KOPT-K1 (cell line): ENCODE measurements around the gene ZNF497.
"Not testable (repeated sequence)": the region's sequence is repeated elsewhere in the genome, so short reads cannot be mapped to it uniquely, and the experiment has no call there.

Experiments
- H3K27ac ChIP-seq: fragments of 200-600 bp; sonication (generic); 2 replicates; pipeline ENCODE4 v1.5.1; 2016; ENCODE audit warnings: antibody characterized with exemption, mild to moderate bottlenecking, low read depth, low read length; ENCODE audit not compliant: poor library complexity, severe bottlenecking
- H3K36me3 ChIP-seq: fragments of 200-600 bp; sonication (generic); 2 replicates; pipeline ENCODE4 v1.5.1; 2017; ENCODE audit warnings: antibody characterized with exemption, mild to moderate bottlenecking, low read length, moderate library complexity; ENCODE audit not compliant: insufficient read depth
- H3K9me3 ChIP-seq: fragments of 200-600 bp; sonication (generic); 2 replicates; pipeline ENCODE4 v1.5.1; 2017; ENCODE audit warnings: antibody characterized with exemption, low read length, mild to moderate bottlenecking; ENCODE audit not compliant: insufficient read depth, poor library complexity, severe bottlenecking

Gene ZNF497

GRCh38 chr19:58362272-58362994, at the start of gene ZNF497:
Gene ZNF497, minus strand, starts transcription at chr19:58362751. Its CDS starts 5,116 bp downstream, at chr19:58357635.
- Histone ChIP-seq H3K27ac (peak within 1 kb of the TSS; percentile 75), H3K36me3 (no peaks in the 10 kb centered on the region)

GRCh38 chr19:58409010-58409790, 46.6 kb upstream of the ZNF497 start:
- no peaks in the 10 kb centered on the region for H3K9me3 ChIP-seq
- no peaks in the 10 kb centered on the region for H3K36me3 ChIP-seq
- H3K27ac ChIP-seq = peak overlapping the region; percentile 78

More at GRCh38 chr19:58362272-58362994, at the start of gene ZNF497:
- H3K9me3 ChIP-seq = no peaks in the 10 kb centered on the region

- Histone ChIP-seq H3K27ac (peak within 1 kb of the TSS; percentile 78), H3K9me3 (no peaks in the 10 kb centered on the region), H3K36me3 (no peaks in the 10 kb centered on the region)
These were observed 45.8 kb upstream of the ZNF497 start, which contains the start of gene ZNF584 for GRCh38 chr19:58408152-58409009. Gene ZNF584, plus strand, starts transcription at chr19:58408649. Its CDS starts 499 bp downstream, at chr19:58409148.

GRCh38 chr19:58407658-58408151, 45.2 kb upstream of the ZNF497 start:
- peak overlapping the region; percentile 78 for H3K27ac ChIP-seq
- H3K9me3 ChIP-seq = no peaks in the 10 kb centered on the region
- H3K36me3 ChIP-seq = no peaks in the 10 kb centered on the region

- Histone ChIP-seq H3K27ac (peak overlapping the region; percentile 78), H3K36me3 (no peaks in the 10 kb centered on the region), H3K9me3 (no peaks in the 10 kb centered on the region)
These were observed 44.5 kb upstream of the ZNF497 start for GRCh38 chr19:58406818-58407657.

GRCh38 chr19:58403920-58404478, 41.4 kb upstream of the ZNF497 start:
- H3K9me3 ChIP-seq, H3K27ac ChIP-seq, H3K36me3 ChIP-seq: not testable (repeated sequence)

GRCh38 chr19:58401840-58402421, 39.4 kb upstream of the ZNF497 start:
- Histone ChIP-seq H3K9me3 (no peaks in the 10 kb centered on the region), H3K36me3 (peaks cover 6% of the 10 kb centered on the region; the same call in 1 of the 2 replicates), H3K27ac (peak overlapping the region; percentile 59)

GRCh38 chr19:58400916-58401839, 38.6 kb upstream of the ZNF497 start:
- peaks cover 7% of the 10 kb centered on the region; the same call in 1 of the 2 replicates for H3K36me3 ChIP-seq
- no peaks in the 10 kb centered on the region for H3K9me3 ChIP-seq
- H3K27ac ChIP-seq = peak overlapping the region; percentile 59

GRCh38 chr19:58400316-58400915, 37.9 kb upstream of the ZNF497 start:
- Histone ChIP-seq H3K36me3 (peaks cover 13% of the 10 kb centered on the region), H3K27ac (peak overlapping the region; percentile 14), H3K9me3 (no peaks in the 10 kb centered on the region)

- peaks cover 19% of the 10 kb centered on the region for H3K36me3 ChIP-seq
- no peaks in the 10 kb centered on the region for H3K9me3 ChIP-seq
- no peak overlapping the region for H3K27ac ChIP-seq
These were observed 37.4 kb upstream of the ZNF497 start for GRCh38 chr19:58399903-58400302.

- Histone ChIP-seq H3K36me3 (peaks cover 32% of the 10 kb centered on the region), H3K9me3 (no peaks in the 10 kb centered on the region), H3K27ac (no peak overlapping the region)
These were observed 36.0 kb upstream of the ZNF497 start for GRCh38 chr19:58398545-58398944.

- peaks cover 37% of the 10 kb centered on the region for H3K36me3 ChIP-seq
- no peaks in the 10 kb centered on the region for H3K9me3 ChIP-seq
- no peak overlapping the region for H3K27ac ChIP-seq
These were observed 35.5 kb upstream of the ZNF497 start for GRCh38 chr19:58398087-58398486.
